ENCODE measurements around the gene SRL. TPM values are rescaled to one million over a fixed set of nuclear protein-coding genes. Genes with fewer than 3 reads are reported as not detected.

Gene SRL
- total and polyA plus RNA-seq, 2 of the 4 experiments (the other 2 are of a cell fraction), result under 0.01 to 0.14 TPM

DNA sequence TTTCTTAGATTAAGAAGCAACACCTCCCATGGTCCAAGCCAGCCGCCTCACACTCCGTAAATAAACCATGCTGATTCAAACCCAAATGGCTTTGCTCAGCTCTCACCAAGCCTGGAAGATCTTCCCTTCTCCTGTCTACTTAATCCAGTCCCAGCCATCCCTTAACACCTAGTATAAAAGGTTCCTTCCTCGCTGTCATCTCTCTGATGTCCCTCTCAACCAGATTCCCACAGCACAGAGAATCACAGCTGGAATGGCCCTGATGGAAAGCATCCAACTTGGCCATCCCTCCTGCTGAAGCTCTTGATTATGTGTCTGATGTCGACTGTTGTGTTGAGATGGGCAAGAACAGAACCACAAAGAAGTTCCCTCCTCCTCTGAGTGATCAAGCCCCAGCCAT lies 75.1 kb downstream of the SRL start:
- H3K4ac ChIP-seq (ENCODE audit: low read depth, low read length), result no peak overlapping the region
- dilution Hi-C loops (cut with HindIII; ENCODE audit: low sequenced_read_pairs, unreplicated experiment) (no loop called here), intact Hi-C loops (cut with micrococcal nuclease) (no loop called here), in situ Hi-C loops (cut with MboI; ENCODE audit: low sequenced_read_pairs) (no loop called here)
- H3K56ac ChIP-seq (ENCODE audit: extremely low read depth, insufficient read depth, low read length), result no peak overlapping the region
- no peak overlapping the region for H2AK9ac ChIP-seq (replicated peaks; ENCODE audit: low read depth, low read length, poor library complexity)
- H3K27me3 ChIP-seq (ENCODE audit: control insufficient read depth, insufficient read depth, low read length), result no peaks in the 10 kb centered on the region
- no peak overlapping the region for H3K14ac ChIP-seq (replicated peaks; ENCODE audit: low read depth, low read length)
- H2AK5ac ChIP-seq (ENCODE audit: low read depth, low read length), result no peak overlapping the region
- no peaks in the 10 kb centered on the region for H3K9me3 ChIP-seq (ENCODE audit: control insufficient read depth, insufficient read depth, low read length)
- DNase-seq, result no peak
- POLR2A ChIA-PET (ENCODE audit: unreplicated experiment), result no interaction called here
- H2BK20ac ChIP-seq (ENCODE audit: low read depth, low read length), result no peak overlapping the region
- H4K20me1 ChIP-seq (ENCODE audit: insufficient read depth, low read length), result no peaks in the 10 kb centered on the region
- BruUV-seq (replicated peaks), result no TSS peak
- H2BK5ac ChIP-seq (ENCODE audit: low read depth, low read length, poor library complexity, severe bottlenecking), result no peak overlapping the region
- no peak overlapping the region for H2BK15ac ChIP-seq (ENCODE audit: low read depth, low read length)
- peak overlapping the region; percentile 72 for H2AFZ ChIP-seq (replicated peaks; ENCODE audit: low read length, poor library complexity)
- H3K27ac ChIP-seq (ENCODE audit: insufficient read depth, low read length), result no peak overlapping the region
- H3K36me3 ChIP-seq (ENCODE audit: control insufficient read depth, insufficient read depth, low read length), result no peaks in the 10 kb centered on the region
- H3K9me1 ChIP-seq (ENCODE audit: insufficient read depth, low read length), result no peaks in the 10 kb centered on the region
- no peak overlapping the region for H3K9ac ChIP-seq (ENCODE audit: low read depth, low read length)
- H3K23ac ChIP-seq (ENCODE audit: low read depth, low read length), result no peak overlapping the region
- no peaks in the 10 kb centered on the region for H3K79me1 ChIP-seq (ENCODE audit: low read depth in 1 of 2, low read length in 2 of 2)
- no peaks in the 10 kb centered on the region for H3K4me1 ChIP-seq (ENCODE audit: control insufficient read depth, insufficient read depth, low read length)
- no peak for ATAC-seq (ENCODE audit: low read depth)
- TF ChIP-seq FOS (IDR thresholded peaks at IDR 0.05; ENCODE audit: low read depth, low read length) (no peak), NFE2L2 (IDR thresholded peaks at IDR 0.05; ENCODE audit: low read depth, low read length) (no peak), MAFK (IDR thresholded peaks at IDR 0.05; ENCODE audit: low read depth, low read length) (no peak)
- no peak overlapping the region for H3K4me3 ChIP-seq (ENCODE audit: insufficient read depth, low read depth, low read length)
- no peak overlapping the region for H2BK120ac ChIP-seq (ENCODE audit: low read depth, low read length)
- no peak overlapping the region for H4K5ac ChIP-seq (ENCODE audit: low read depth, low read length)
- CTCF ChIA-PET, result no interaction called here
- no peak overlapping the region for H3K4me2 ChIP-seq (ENCODE audit: low read depth, low read length)
- H4K8ac ChIP-seq (ENCODE audit: low read depth in 2 of 2, low read length in 2 of 2), result no peak overlapping the region
- H3K18ac ChIP-seq (ENCODE audit: low read depth, low read length), result no peak overlapping the region
- H4K91ac ChIP-seq (ENCODE audit: insufficient read depth, low read depth, low read length), result no peak overlapping the region
- 76% methylated on average over 2 of the region's 4 CpGs; no CpG with 5 or more reads in 1 of the 2 experiments for WGBS, 2 experiments (ENCODE audit: extremely low coverage in 2 of 2, insufficient read length in 1 of 2)
